Body of pancreas (tissue), 4 donors: Measurements from ENCODE around the gene MTMR3. TPM values are rescaled to one million over a fixed set of nuclear protein-coding genes. Genes with fewer than 3 reads are reported as not detected.
A peak's percentile ranks its signal among the peaks of the same experiment; 100 is the strongest.

Experiments
- ATAC-seq: fragments of 150-250 bp; one replicate; pipeline ENCODE4 v1.9.1; 2016
- DNase-seq, 4 donors: peaks; one replicate each; pipeline ENCODE4 v3.0.0-alpha.2; 2019
- H3K27ac ChIP-seq, 4 donors: fragments of 200-600 bp; sonication (generic); 1 replicate in 3 of 4; 2 replicates in 1 of 4; pipeline versions ENCODE4 v1.5.1 to v1.6.1; 2016 to 2019; ENCODE audit warnings: mild to moderate bottlenecking in 1 of 4, mixed read lengths in 1 of 4, moderate library complexity in 1 of 4
- H3K27me3 ChIP-seq, 2 donors: fragments of 200-600 bp; sonication (generic); one replicate each; pipeline ENCODE4 v1.6.0; 2016; ENCODE audit warnings: mild to moderate bottlenecking in 1 of 2
- H3K36me3 ChIP-seq, 2 donors: fragments of 200-600 bp; sonication (generic); replicated peaks in 1 of 2; 2 replicates each; pipeline ENCODE4 v1.5.1; 2016; ENCODE audit warnings: low read depth in 2 of 2; ENCODE audit not compliant: insufficient read depth in 1 of 2
- H3K4me1 ChIP-seq: fragments of 200-600 bp; sonication (generic); one replicate; pipeline ENCODE4 v1.6.0; 2016
- H3K4me3 ChIP-seq, 2 donors: fragments of 200-600 bp; sonication (generic); 1 replicate in 1 of 2; 2 replicates in 1 of 2; pipeline ENCODE4 v1.5.1; 2016 to 2019
- H3K9me3 ChIP-seq, 3 donors: fragments of 200-600 bp; sonication (generic); 1 replicate in 2 of 3; 2 replicates in 1 of 3; pipeline ENCODE4 v1.5.1; 2016
- POLR2A ChIP-seq, 3 donors: fragments of 450-650 bp; IDR thresholded peaks; one replicate each; pipeline ENCODE4 v1.6.1; 2016; ENCODE audit warnings: antibody characterized with exemption in 3 of 3, mild to moderate bottlenecking in 2 of 3
- WGBS, 2 donors: methylation state at CpG; one replicate each; pipeline ENCODE4 v1.1.5; 2017; 5-methylcytosine and 5-hydroxymethylcytosine counted together
- intact Hi-C: fragments of 100-400 bp; cut with DNase I; formaldehyde crosslinking; loops from one replicate; pipeline ENCODE4 v1.15.1; 2023
- total RNA-seq, 2 donors: library from RNA; depleted of rRNA; stranded (reverse); fragments of >200 nt; gene quantifications; one replicate each; pipeline ENCODE4 v1.1.0, GENCODE V29; 2016
- TF ChIP-seq, protein P1 (sequence below), 7 experiments: fragments of 450-650 bp in 4 of 7; fragments of 200-600 bp in 3 of 7; sonication (generic) in 3 of 7; IDR thresholded peaks; one replicate each; pipeline ENCODE4 v1.5.1; 2016 to 2019; ENCODE audit warnings: antibody characterized with exemption in 7 of 7

MTMR3 gene
- total RNA-seq, 2 donors from 2014 or later, result 37.9 to 46.7 TPM

DNA sequence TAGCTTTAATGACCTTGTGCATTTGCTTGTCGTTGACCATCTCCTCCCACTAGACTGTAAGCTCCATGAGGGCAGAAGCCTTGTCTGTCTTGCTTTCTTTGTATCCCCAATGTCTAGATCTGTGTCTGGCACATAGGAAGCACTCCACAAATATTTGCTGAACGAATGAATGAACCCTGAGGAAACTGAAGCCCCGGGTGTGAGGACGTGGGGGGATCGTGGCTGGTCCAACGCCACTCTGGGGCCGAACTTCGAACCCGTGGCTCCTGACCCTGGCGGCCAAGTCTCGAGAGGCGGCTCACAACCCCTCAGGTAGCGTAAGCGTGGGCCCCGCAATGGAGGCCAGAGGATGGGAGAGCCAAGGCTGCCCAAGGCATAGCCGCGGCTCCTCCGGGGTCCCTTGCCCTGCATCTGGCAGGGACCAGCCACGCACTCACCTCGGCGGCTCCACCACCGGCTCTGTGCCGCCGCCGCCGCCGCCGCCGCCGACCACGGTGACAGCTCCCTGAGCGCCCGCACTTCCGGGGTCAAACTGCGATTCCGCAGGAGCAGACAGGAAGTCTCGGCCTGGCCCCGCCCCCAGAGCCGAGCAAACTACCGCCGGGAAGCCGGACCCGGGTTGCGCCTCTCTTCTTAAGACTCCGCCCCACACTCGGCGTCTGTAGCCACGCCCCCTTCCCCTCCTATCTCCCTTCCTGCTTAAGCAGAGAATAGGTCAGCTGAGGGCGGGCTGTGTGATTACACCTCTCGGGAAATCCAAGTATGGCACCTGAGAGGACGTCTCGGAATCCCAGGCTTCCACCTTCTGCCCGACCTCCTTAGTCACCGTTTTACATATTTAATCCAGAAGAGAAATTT, 45.0 kb upstream of the MTMR3 start, which contains the start of gene ASCC2:
Gene ASCC2, minus strand, starts transcription at position 534 of the 858 bp plus-strand sequence. CDS start 5,949 bp downstream, outside the sequence.
- peaks cover 16% of the 10 kb centered on the region for H3K4me1 ChIP-seq
- peak within 1 kb of the TSS; percentile 47 to 83 (median 72) for H3K27ac ChIP-seq
- no peaks in the 10 kb centered on the region for H3K9me3 ChIP-seq
- peak; percentile 100 for ATAC-seq
- intact Hi-C loops, result no loop called here
- H3K36me3 ChIP-seq, result no peaks in the 10 kb centered on the region
- H3K4me3 ChIP-seq, result peak within 1 kb of the TSS; percentile 76 to 95
- DNase-seq, result peak; percentile 100
- TF ChIP-seq, protein P1, sequence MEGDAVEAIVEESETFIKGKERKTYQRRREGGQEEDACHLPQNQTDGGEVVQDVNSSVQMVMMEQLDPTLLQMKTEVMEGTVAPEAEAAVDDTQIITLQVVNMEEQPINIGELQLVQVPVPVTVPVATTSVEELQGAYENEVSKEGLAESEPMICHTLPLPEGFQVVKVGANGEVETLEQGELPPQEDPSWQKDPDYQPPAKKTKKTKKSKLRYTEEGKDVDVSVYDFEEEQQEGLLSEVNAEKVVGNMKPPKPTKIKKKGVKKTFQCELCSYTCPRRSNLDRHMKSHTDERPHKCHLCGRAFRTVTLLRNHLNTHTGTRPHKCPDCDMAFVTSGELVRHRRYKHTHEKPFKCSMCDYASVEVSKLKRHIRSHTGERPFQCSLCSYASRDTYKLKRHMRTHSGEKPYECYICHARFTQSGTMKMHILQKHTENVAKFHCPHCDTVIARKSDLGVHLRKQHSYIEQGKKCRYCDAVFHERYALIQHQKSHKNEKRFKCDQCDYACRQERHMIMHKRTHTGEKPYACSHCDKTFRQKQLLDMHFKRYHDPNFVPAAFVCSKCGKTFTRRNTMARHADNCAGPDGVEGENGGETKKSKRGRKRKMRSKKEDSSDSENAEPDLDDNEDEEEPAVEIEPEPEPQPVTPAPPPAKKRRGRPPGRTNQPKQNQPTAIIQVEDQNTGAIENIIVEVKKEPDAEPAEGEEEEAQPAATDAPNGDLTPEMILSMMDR (IDR thresholded peaks at IDR 0.05), result peak in 4 of 7 experiments; percentile 33 to 46 (median 44)
- TF ChIP-seq POLR2A (IDR thresholded peaks at IDR 0.05), result peak; percentile 45 to 88 (median 80)
- 0 to 2% methylated on average over 22 to 54 of the region's 54 CpGs for WGBS, 2 donors
- H3K27me3 ChIP-seq, result no peaks in the 10 kb centered on the region

DNA sequence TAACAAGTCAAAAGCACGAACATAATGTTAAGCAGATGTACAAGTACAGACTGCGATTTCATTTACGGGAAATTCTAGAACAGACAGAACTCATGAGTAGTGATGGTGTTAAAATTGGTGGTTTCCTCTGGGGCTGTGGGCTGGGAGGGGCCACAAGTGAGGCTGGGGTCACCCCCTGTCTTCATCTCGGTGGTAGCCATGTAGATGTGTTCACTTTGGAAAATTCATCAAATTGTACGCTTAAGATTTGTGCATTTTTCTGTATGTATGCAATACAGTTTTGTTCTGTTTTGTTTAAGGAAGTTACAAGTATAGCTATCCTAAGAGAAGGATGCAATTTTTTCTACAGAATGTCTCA, 44.4 kb upstream of the MTMR3 start:
- H3K9me3 ChIP-seq, result no peaks in the 10 kb centered on the region
- 18 to 19% methylated on average over 5 of the region's 5 CpGs for WGBS, 2 donors
- H3K27me3 ChIP-seq, result no peaks in the 10 kb centered on the region
- TF ChIP-seq POLR2A (IDR thresholded peaks at IDR 0.05), result no peak
- TF ChIP-seq, protein P1 (IDR thresholded peaks at IDR 0.05), result no peak
- intact Hi-C loops, result no loop called here
- DNase-seq, result no peak
- ATAC-seq, result peak; percentile 3
- H3K4me3 ChIP-seq, result peak overlapping the region in 1 of 2 donors; percentile 95
- H3K36me3 ChIP-seq, result no peaks in the 10 kb centered on the region
- H3K27ac ChIP-seq, result peak overlapping the region; percentile 47 to 83 (median 72)
- peaks cover 16% of the 10 kb centered on the region for H3K4me1 ChIP-seq

DNA sequence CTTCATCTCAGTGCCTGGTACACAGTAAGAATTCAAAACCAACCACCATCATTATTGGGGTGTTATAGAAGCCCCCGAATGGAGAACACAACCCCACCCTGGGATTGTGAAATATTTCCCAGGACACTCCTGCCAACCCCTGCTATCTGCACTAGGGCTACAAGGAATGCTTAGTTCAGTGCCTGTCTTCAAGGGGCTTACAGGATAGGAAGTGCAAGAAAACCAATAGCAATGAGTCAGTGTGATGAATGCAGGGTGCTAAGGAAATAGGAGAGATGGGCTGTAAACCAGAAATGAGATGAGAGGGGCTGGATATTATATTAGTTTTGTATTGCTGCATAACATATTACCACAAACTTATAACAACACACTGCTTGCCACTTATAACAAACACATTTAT, 43.9 kb upstream of the MTMR3 start:
- WGBS, 2 donors, result 38 to 50% methylated on average over 1 of the region's 1 CpG
- Histone ChIP-seq H3K4me3 (no peak overlapping the region), H3K27ac (peak overlapping the region in 3 of 4 donors; percentile 63 to 83 (median 81)), H3K27me3 (no peaks in the 10 kb centered on the region), H3K4me1 (peaks cover 16% of the 10 kb centered on the region), H3K36me3 (no peaks in the 10 kb centered on the region), H3K9me3 (no peaks in the 10 kb centered on the region)
- intact Hi-C loops, result no loop called here
- ATAC-seq, result no peak
- no peak for DNase-seq
- TF ChIP-seq, protein P1 (IDR thresholded peaks at IDR 0.05), result no peak
- TF ChIP-seq POLR2A (IDR thresholded peaks at IDR 0.05), result no peak

DNA sequence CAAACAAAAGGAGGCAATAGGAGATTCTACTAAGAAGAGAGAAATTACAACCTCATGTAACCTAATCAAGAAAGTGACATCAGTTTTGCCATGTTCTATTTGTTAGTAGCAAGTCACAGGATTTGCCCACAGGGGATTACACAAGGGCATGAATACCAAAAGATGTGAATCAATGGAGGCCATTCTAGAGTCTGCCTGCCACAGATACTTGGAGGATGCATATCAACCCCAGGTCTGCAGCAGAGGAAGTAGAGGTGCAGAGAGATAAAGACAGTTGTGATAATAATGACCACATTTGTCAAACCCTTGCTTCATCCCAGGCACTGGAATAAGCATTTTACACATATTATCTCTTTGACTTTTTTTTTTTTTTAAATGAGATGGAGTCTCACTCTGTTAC, 42.5 kb upstream of the MTMR3 start:
- TF ChIP-seq, protein P1 (IDR thresholded peaks at IDR 0.05), result no peak
- TF ChIP-seq POLR2A (IDR thresholded peaks at IDR 0.05), result no peak
- H3K27me3 ChIP-seq, result no peaks in the 10 kb centered on the region
- H3K9me3 ChIP-seq, result no peaks in the 10 kb centered on the region
- H3K4me1 ChIP-seq, result peaks cover 16% of the 10 kb centered on the region
- H3K4me3 ChIP-seq, result no peak overlapping the region
- no peaks in the 10 kb centered on the region for H3K36me3 ChIP-seq
- ATAC-seq, result no peak
- intact Hi-C loops, result no loop called here
- no peak for DNase-seq
- no peak overlapping the region for H3K27ac ChIP-seq
